HG02588 (cell line): ENCODE measurements around the gene CPZ.

Experiments used
- ATAC-seq: cut with Tn5 transposase; IDR thresholded peaks from one replicate; pipeline ENCODE4 v1.9.1; 2021; ENCODE audit warnings: mild to moderate bottlenecking, moderate library complexity; ENCODE audit not compliant: unreplicated experiment

The CPZ gene

GRCh38 chr4:8593264-8594096, 915 bp downstream of the CPZ start:
- no peak for ATAC-seq

DNA sequence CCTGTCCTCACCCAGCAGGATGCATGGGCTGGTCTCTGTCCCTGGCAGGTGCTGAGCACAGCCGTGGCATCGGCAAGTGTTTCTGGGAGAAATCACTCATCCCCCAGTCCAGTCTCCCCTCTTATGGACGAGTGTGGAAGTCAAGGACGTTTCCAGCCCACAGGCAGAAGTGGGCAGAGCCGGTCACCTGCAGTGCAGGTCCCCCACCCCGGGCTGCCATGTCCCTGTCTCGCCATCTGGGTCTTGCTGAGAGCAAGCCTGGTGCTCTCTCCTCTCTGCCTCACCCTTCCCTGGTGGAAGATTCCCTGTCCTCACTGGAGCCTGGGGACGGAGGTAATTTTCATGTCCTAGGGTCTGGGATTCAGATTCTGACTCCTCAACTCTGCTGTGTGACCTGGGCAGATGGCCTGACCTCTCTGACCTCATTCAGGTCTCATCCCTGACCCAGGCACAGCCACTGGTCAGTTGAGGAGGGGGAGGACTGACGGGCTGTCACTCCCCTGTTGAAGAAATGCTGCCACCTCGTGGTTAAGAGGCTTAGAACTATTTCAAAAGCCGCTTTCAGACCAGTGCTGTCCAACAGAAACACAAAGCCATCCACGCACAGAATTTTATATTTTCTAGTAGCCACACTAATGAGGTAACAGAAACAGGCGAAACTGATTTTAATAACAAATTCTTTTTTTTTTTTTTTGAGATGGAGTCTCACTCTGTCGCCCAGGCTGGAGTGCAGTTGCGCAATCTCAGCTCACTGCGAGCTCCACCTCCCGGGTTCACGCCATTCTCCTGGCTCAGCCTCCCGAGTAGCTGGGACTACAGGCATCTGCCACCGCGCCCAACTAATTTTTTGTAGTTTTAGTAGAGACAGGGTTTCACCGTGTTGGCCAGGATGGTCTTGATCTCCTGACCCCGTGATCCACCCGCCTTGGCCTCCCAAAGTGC, 1.8 kb downstream of the CPZ start:
- no peak for ATAC-seq

GRCh38 chr4:8595237-8596087, 2.9 kb downstream of the CPZ start:
- ATAC-seq: no peak

DNA sequence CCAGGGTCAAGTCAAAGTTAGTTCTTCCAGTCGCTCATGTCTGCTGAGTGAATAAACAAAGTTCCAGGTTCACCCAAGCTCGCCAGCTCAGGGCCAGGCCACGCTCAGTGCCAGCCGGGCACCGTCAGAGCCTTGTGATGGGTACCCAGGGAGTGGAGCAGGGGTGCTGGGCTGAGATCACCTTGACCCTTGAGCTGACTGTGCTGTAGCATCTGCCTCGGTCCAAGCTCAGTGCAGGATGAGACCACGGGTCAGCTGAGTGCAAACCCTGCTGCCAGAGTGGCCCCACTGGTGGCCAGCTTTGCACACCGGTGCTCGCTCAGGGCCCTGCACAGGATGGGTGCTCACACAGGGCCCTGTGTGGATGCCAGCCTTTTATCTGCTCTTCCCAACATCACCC, 4.3 kb downstream of the CPZ start:
- no peak for ATAC-seq

- no peak for ATAC-seq
Measured at GRCh38 chr4:8597319-8597718, 4.8 kb downstream of the CPZ start.

- ATAC-seq: no peak
Measured at GRCh38 chr4:8597791-8598190, 5.2 kb downstream of the CPZ start.

DNA sequence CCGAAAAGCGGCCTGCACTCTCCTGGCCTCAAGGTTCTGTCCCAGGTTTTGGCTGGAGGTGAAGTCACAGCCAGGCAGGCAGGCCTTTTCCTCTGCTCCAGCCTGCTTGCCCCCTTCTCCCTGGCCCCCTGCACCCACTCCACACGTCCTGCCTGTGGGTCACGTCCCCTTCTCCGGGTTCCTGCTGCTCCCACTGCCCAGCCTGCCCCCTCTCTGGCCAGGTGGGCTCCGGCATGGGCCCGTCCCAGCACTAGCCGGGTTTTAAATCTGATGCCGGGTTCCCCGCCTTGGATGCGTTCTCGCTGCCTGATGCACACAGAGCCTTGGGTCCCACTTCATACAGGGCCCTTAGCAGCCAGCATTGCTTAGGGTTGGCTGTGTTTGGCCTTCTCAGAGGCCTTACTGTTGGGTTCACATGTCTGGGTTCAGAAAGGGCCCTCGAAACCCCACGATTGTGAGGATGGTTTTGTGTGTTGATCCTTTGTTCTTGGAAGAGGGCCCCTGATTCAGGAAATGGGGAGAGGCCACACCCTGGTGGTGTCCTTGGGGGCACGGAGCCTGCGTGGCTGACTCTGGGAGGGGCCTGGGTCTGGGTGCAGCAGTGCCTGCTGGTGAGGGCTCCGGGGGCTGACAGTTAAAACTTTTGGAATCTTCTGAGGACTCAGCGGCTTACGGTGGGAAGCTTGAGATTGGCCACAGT, 6.0 kb downstream of the CPZ start:
- ATAC-seq: no peak

DNA sequence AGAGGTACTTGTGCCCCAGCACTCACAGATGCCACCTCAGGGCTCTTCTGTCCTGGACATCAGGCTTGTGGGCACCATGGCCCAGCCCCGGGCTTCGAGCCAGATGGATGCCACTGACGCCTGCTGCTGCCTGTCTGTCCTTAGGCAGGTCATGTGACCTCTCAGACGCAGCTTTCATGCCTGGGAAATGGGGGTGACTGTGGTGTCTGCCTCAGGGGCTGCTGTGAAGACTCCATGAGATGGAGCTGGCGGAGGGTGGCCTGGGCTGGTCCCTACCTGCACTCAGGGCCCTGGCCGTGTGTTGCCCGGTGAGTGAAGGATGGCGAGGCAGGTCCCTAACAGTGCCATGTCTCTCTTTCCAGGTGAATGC, 6.5 kb downstream of the CPZ start:
- ATAC-seq: no peak

- no peak for ATAC-seq
Measured at GRCh38 chr4:8599657-8600056, 7.1 kb downstream of the CPZ start.

DNA sequence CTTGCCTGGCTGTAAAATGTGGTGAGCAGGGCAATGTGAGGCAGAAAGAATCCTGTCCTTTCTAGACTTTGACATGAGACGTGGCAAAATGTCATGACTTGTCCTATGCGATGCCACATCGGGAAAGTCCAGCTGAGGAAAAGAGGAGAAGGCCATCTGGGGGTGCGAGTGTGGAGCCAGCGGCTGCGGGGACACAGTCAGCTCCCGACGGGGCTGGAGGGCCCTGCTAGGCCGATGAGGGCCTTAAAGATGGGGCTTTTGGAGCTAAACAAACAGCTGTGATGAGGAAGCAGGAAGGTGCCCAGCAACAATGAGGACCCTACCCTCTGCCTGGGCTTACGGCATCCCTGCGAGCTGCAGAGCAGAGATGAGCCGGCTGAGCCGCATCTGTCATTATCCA, 7.7 kb downstream of the CPZ start:
- no peak for ATAC-seq

- ATAC-seq: no peak
Measured at GRCh38 chr4:8600686-8601085, 8.1 kb downstream of the CPZ start.

- ATAC-seq: no peak
Measured at GRCh38 chr4:8601086-8601485, 8.5 kb downstream of the CPZ start.

DNA sequence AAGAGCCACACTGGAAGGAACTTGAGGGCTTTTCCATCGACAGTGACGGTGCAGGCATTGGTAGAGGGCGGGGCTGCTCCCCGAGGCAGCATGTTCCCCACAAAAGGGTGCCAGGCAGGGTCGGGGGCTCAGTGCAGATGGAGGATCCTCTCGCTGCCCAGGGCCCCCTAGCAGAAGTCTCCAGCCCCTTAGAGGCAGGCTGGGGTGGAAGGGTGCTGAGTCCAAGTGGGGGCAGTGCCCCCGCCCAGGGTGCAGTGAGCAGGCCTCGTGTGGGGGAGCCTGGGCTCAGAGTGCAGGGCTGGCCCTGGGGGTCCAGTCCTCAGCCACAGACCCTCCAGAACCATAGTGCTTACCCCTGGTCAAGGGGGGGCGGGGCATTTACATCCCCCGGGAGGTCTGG, 9.0 kb downstream of the CPZ start:
- no peak for ATAC-seq

GRCh38 chr4:8602686-8603430, 10.3 kb downstream of the CPZ start:
- no peak for ATAC-seq

- ATAC-seq: no peak
Measured at GRCh38 chr4:8603931-8604330, 11.4 kb downstream of the CPZ start.

DNA sequence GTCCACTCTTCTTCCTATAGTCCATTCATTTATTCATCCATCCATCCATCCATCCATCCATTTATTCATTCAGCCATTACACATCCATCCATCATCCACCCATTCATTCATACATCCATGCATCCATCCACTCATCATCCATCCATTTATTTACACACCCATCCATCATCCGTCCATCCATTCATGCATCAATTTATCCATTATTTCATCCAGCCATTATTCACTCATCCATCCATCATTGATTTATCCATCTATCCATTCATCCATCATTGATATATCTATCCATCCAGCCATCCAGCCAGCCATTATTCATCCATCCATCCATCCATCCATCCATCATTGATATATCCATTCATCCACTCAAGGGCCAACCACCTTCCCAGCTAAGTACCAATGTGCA, 12.7 kb downstream of the CPZ start:
- no peak for ATAC-seq

DNA sequence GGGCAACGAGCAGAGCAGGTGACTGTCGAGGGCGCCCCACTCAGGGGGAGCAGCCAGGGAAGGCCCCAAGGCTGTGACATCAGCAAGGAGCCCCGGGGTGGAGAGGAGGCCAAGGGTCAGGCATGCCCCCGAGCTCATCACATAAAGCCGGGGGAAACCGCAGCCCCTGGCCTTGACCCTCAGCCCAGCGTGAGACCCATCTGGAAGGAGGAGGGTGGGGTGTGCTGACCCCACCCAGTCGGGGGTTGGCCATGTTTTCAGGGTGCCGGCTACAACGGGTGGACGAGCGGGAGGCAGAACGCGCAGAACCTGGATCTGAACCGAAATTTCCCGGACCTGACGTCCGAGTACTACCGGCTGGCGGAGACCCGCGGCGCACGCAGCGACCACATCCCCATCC, 13.9 kb downstream of the CPZ start:
- no peak for ATAC-seq

DNA sequence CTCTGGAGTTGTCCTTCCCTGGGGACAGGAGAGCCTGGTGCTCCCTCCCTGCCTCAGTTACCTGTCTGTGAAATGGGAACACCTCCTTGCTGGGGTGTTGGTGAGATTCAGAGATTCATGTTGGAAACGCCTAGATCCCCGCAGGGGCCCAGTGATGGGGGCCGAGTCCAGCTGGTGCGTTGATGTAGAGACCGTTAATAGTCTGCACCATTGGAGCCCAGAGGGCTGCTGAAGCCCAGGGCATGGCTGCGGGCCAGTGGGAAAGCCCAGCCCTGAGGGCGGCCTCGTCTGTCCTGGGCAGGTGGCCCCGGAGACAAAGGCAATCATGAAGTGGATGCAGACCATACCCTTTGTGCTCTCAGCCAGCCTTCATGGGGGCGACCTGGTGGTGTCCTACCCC, 14.4 kb downstream of the CPZ start:
- no peak for ATAC-seq

- no peak for ATAC-seq
Measured at GRCh38 chr4:8607603-8608481, 15.3 kb downstream of the CPZ start.
